ENCODE measurements around the gene AKR1B15. TPM values are rescaled to one million over a fixed set of nuclear protein-coding genes. Genes with fewer than 3 reads are reported as not detected.
A peak's percentile ranks its signal among the peaks of the same experiment; 100 is the strongest.

The AKR1B15 gene
- total RNA-seq: not detected
- polyA plus RNA-seq: not detected
- long read RNA-seq, donor 1: 0 reads
- long read RNA-seq, donor 2: 0 reads
- long read RNA-seq, donor 3: 0 reads

- ATAC-seq (peak in 1 of 8 donors; percentile 40), DNase-seq (no peak)
- 74 to 79% methylated on average over 14 of the region's 14 CpGs for WGBS, 2 donors
Measured at GRCh38 chr7:134548877-134549276, at the start of gene AKR1B15. TSS of gene AKR1B15 (plus strand) at chr7:134549110. CDS start at chr7:134564620, 15,510 bp downstream.

GRCh38 chr7:134500406-134500805 is 48.5 kb upstream of the AKR1B15 start:
- H3K36me3 ChIP-seq: no peaks in the 10 kb centered on the region
- intact Hi-C loops (cut with DNase I): no loop called here
- peaks cover 0 to 8% (median 0%) of the 10 kb centered on the region in 9 donors for H3K4me1 ChIP-seq
- no peaks in the 10 kb centered on the region for H3K27me3 ChIP-seq
- 88 to 93% methylated on average over 2 of the region's 2 CpGs for WGBS, 2 donors
- no peaks in the 10 kb centered on the region for H3K9me3 ChIP-seq
- no peak overlapping the region for H3K27ac ChIP-seq
- no peak for ATAC-seq
- no peak overlapping the region for H3K4me3 ChIP-seq
- no peak for DNase-seq
- TF ChIP-seq CTCF (IDR thresholded peaks at IDR 0.05): no peak

More at GRCh38 chr7:134548877-134549276, at the start of gene AKR1B15:
- intact Hi-C loops (cut with DNase I): loop anchor here in 6 of 10 donors (5.0 to 10.0 kb wide), 3 partner anchors 56 to 114 kb away; no protein-coding TSS in a partner anchor
- Histone ChIP-seq H3K4me1 (peaks cover 0 to 12% (median 0%) of the 10 kb centered on the region in 9 donors), H3K27ac (peak within 1 kb of the TSS in 1 of 10 donors; percentile 6), H3K4me3 (peak within 1 kb of the TSS in 3 of 10 donors; percentile 42 to 47 (median 45)), H3K36me3 (no peaks in the 10 kb centered on the region), H3K27me3 (peaks cover 0 to 9% (median 0%) of the 10 kb centered on the region in 7 donors), H3K9me3 (no peaks in the 10 kb centered on the region)
- TF ChIP-seq CTCF (IDR thresholded peaks at IDR 0.05): no peak

- no peak for ATAC-seq
- Histone ChIP-seq H3K4me1 (peaks cover 0 to 8% (median 0%) of the 10 kb centered on the region in 9 donors), H3K36me3 (no peaks in the 10 kb centered on the region), H3K9me3 (no peaks in the 10 kb centered on the region), H3K4me3 (no peak overlapping the region), H3K27ac (no peak overlapping the region), H3K27me3 (no peaks in the 10 kb centered on the region)
- TF ChIP-seq CTCF (IDR thresholded peaks at IDR 0.05): no peak
- no peak for DNase-seq
- intact Hi-C loops (cut with DNase I): no loop called here
- 68% methylated on average over 5 of the region's 5 CpGs for WGBS, 2 donors
Measured at GRCh38 chr7:134500982-134501381, 47.9 kb upstream of the AKR1B15 start.

- intact Hi-C loops (cut with DNase I): no loop called here
- WGBS, 2 donors: 74 to 77% methylated on average over 3 of the region's 3 CpGs
- ATAC-seq (peak in 5 of 8 donors; percentile 51 to 85 (median 64)), DNase-seq (peak in 1 of 2 donors; percentile 33)
- no peaks in the 10 kb centered on the region for H3K27me3 ChIP-seq
- no peak overlapping the region for H3K27ac ChIP-seq
- H3K4me1 ChIP-seq: peaks cover 0 to 8% (median 0%) of the 10 kb centered on the region in 9 donors
- no peaks in the 10 kb centered on the region for H3K36me3 ChIP-seq
- TF ChIP-seq CTCF (IDR thresholded peaks at IDR 0.05): no peak
- H3K9me3 ChIP-seq: no peaks in the 10 kb centered on the region
- no peak overlapping the region for H3K4me3 ChIP-seq
Measured at GRCh38 chr7:134502463-134503371, 46.2 kb upstream of the AKR1B15 start.
